Activated naive CD8-positive, alpha-beta T cell treated with anti-CD3 and anti-CD28 coated beads for 36 hours (primary cell): ENCODE measurements around the gene MPPE1. TPM values are rescaled to one million over a fixed set of nuclear protein-coding genes. Genes with fewer than 3 reads are reported as not detected.
A peak's percentile ranks its signal among the peaks of the same experiment; 100 is the strongest.
"Not testable (repeated sequence)": the region's sequence is repeated elsewhere in the genome, so short reads cannot be mapped to it uniquely, and the experiment has no call there.

ENCODE experiments used
- DNase-seq: peaks from one replicate; pipeline ENCODE4 v3.0.0; 2021
- H3K27ac Mint-ChIP-seq: one replicate; pipeline ENCODE4 v1.8.0; 2022; ENCODE audit warnings: mild to moderate bottlenecking, moderate library complexity, mixed read lengths
- H3K27me3 Mint-ChIP-seq: one replicate; pipeline ENCODE4 v1.8.0; 2022; ENCODE audit warnings: mild to moderate bottlenecking, mixed read lengths
- H3K36me3 Mint-ChIP-seq: one replicate; pipeline ENCODE4 v1.8.0; 2021; ENCODE audit warnings: mild to moderate bottlenecking, mixed read lengths
- H3K4me1 Mint-ChIP-seq: one replicate; pipeline ENCODE4 v1.8.0; 2021; ENCODE audit warnings: mixed read lengths
- H3K4me3 Mint-ChIP-seq: one replicate; pipeline ENCODE4 v1.8.0; 2022; ENCODE audit warnings: mild to moderate bottlenecking, moderate library complexity, mixed read lengths
- H3K9me3 Mint-ChIP-seq: one replicate; pipeline ENCODE4 v1.8.0; 2022; ENCODE audit warnings: mixed read lengths
- total RNA-seq, 2 experiments: library from RNA; stranded (reverse); gene quantifications; one replicate each; pipeline ENCODE4 v1.2.3, GENCODE V29; 2021

Gene MPPE1
- total RNA-seq, 2 experiments from 2014 or later = 25.3 to 27.1 TPM

GRCh38 chr18:11860594-11861450, 47.3 kb downstream of the MPPE1 start:
- Mint-ChIP-seq H3K4me3 (no peak overlapping the region), H3K9me3 (no peaks in the 10 kb centered on the region), H3K27ac (no peak overlapping the region), H3K36me3 (no peaks in the 10 kb centered on the region), H3K27me3 (no peaks in the 10 kb centered on the region), H3K4me1 (peaks cover 10% of the 10 kb centered on the region)
- no peak for DNase-seq

GRCh38 chr18:11859903-11860407, 48.2 kb downstream of the MPPE1 start:
- H3K4me1 Mint-ChIP-seq = peaks cover 13% of the 10 kb centered on the region
- no peaks in the 10 kb centered on the region for H3K36me3 Mint-ChIP-seq
- H3K27me3 Mint-ChIP-seq = no peaks in the 10 kb centered on the region
- no peak for DNase-seq
- H3K4me3 Mint-ChIP-seq = no peak overlapping the region
- no peak overlapping the region for H3K27ac Mint-ChIP-seq
- no peaks in the 10 kb centered on the region for H3K9me3 Mint-ChIP-seq

GRCh38 chr18:11859282-11859830, 48.8 kb downstream of the MPPE1 start:
- DNase-seq = no peak
- H3K4me1 Mint-ChIP-seq = peaks cover 13% of the 10 kb centered on the region
- no peak overlapping the region for H3K4me3 Mint-ChIP-seq
- no peak overlapping the region for H3K27ac Mint-ChIP-seq
- H3K27me3 Mint-ChIP-seq = no peaks in the 10 kb centered on the region
- H3K9me3 Mint-ChIP-seq = no peaks in the 10 kb centered on the region
- H3K36me3 Mint-ChIP-seq = no peaks in the 10 kb centered on the region

GRCh38 chr18:11857177-11857887, 50.8 kb downstream of the MPPE1 start:
- Mint-ChIP-seq H3K4me1 (peaks cover 27% of the 10 kb centered on the region), H3K36me3 (no peaks in the 10 kb centered on the region), H3K9me3 (no peaks in the 10 kb centered on the region), H3K27ac (no peak overlapping the region), H3K27me3 (no peaks in the 10 kb centered on the region), H3K4me3 (no peak overlapping the region)
- DNase-seq = no peak

- not testable (repeated sequence) for H3K9me3 Mint-ChIP-seq, DNase-seq, H3K27me3 Mint-ChIP-seq, H3K4me3 Mint-ChIP-seq, H3K36me3 Mint-ChIP-seq
- H3K4me1 Mint-ChIP-seq = peaks cover 37% of the 10 kb centered on the region
- peak overlapping the region; percentile 58 for H3K27ac Mint-ChIP-seq
Observed at GRCh38 chr18:11854554-11854953, 53.6 kb downstream of the MPPE1 start.

GRCh38 chr18:11851806-11852337, 56.2 kb downstream of the MPPE1 start:
- peak; percentile 51 for DNase-seq
- Mint-ChIP-seq H3K27ac (peak overlapping the region; percentile 100), H3K4me1 (peaks cover 40% of the 10 kb centered on the region), H3K4me3 (peak overlapping the region; percentile 100), H3K9me3 (no peaks in the 10 kb centered on the region), H3K36me3 (peaks cover 2% of the 10 kb centered on the region), H3K27me3 (no peaks in the 10 kb centered on the region)

GRCh38 chr18:11851146-11851805, 56.8 kb downstream of the MPPE1 start, which contains the start of gene CHMP1B:
Gene CHMP1B, plus strand, starts transcription at chr18:11851413. Its CDS starts 99 bp downstream, at chr18:11851512.
- peaks cover 2% of the 10 kb centered on the region for H3K36me3 Mint-ChIP-seq
- H3K4me1 Mint-ChIP-seq = peaks cover 40% of the 10 kb centered on the region
- peak; percentile 96 for DNase-seq
- no peaks in the 10 kb centered on the region for H3K9me3 Mint-ChIP-seq
- peak within 1 kb of the TSS; percentile 100 for H3K4me3 Mint-ChIP-seq
- H3K27me3 Mint-ChIP-seq = no peaks in the 10 kb centered on the region
- peak within 1 kb of the TSS; percentile 100 for H3K27ac Mint-ChIP-seq

GRCh38 chr18:11850821-11851145, 57.3 kb downstream of the MPPE1 start:
- peaks cover 40% of the 10 kb centered on the region for H3K4me1 Mint-ChIP-seq
- peak overlapping the region; percentile 100 for H3K27ac Mint-ChIP-seq
- DNase-seq = no peak
- H3K4me3 Mint-ChIP-seq = peak overlapping the region; percentile 100
- no peaks in the 10 kb centered on the region for H3K9me3 Mint-ChIP-seq
- peaks cover 2% of the 10 kb centered on the region for H3K36me3 Mint-ChIP-seq
- no peaks in the 10 kb centered on the region for H3K27me3 Mint-ChIP-seq

- H3K4me1 Mint-ChIP-seq = peaks cover 37% of the 10 kb centered on the region
- H3K36me3 Mint-ChIP-seq = peaks cover 2% of the 10 kb centered on the region
- H3K27ac Mint-ChIP-seq = peak overlapping the region; percentile 100
- H3K4me3 Mint-ChIP-seq = peak overlapping the region; percentile 100
- DNase-seq = peak; percentile 64
- H3K9me3 Mint-ChIP-seq = no peaks in the 10 kb centered on the region
- no peaks in the 10 kb centered on the region for H3K27me3 Mint-ChIP-seq
Observed at GRCh38 chr18:11849841-11850634, 58.1 kb downstream of the MPPE1 start.

GRCh38 chr18:11849279-11849678, 58.8 kb downstream of the MPPE1 start:
- H3K36me3 Mint-ChIP-seq = peaks cover 2% of the 10 kb centered on the region
- no peak overlapping the region for H3K4me3 Mint-ChIP-seq
- no peaks in the 10 kb centered on the region for H3K27me3 Mint-ChIP-seq

GRCh38 chr18:11847811-11848210, 60.3 kb downstream of the MPPE1 start:
- Mint-ChIP-seq H3K4me1 (peaks cover 25% of the 10 kb centered on the region), H3K27ac (no peak overlapping the region), H3K4me3 (no peak overlapping the region)

More at GRCh38 chr18:11849279-11849678, 58.8 kb downstream of the MPPE1 start:
- Mint-ChIP-seq H3K4me1 (peaks cover 35% of the 10 kb centered on the region), H3K9me3 (no peaks in the 10 kb centered on the region), H3K27ac (peak overlapping the region; percentile 58)
- no peak for DNase-seq

GRCh38 chr18:11845654-11846053, 62.5 kb downstream of the MPPE1 start:
- H3K4me3 Mint-ChIP-seq = no peak overlapping the region
- H3K36me3 Mint-ChIP-seq = no peaks in the 10 kb centered on the region
- H3K27ac Mint-ChIP-seq = no peak overlapping the region
- DNase-seq = no peak
- no peaks in the 10 kb centered on the region for H3K9me3 Mint-ChIP-seq
- H3K4me1 Mint-ChIP-seq = peaks cover 17% of the 10 kb centered on the region
- no peaks in the 10 kb centered on the region for H3K27me3 Mint-ChIP-seq

More at GRCh38 chr18:11847811-11848210, 60.3 kb downstream of the MPPE1 start:
- Mint-ChIP-seq H3K27me3 (no peaks in the 10 kb centered on the region), H3K9me3 (no peaks in the 10 kb centered on the region), H3K36me3 (peaks cover 2% of the 10 kb centered on the region)
- DNase-seq = no peak

GRCh38 chr18:11844436-11844835, 63.7 kb downstream of the MPPE1 start:
- Mint-ChIP-seq H3K4me3 (no peak overlapping the region), H3K36me3 (no peaks in the 10 kb centered on the region), H3K9me3 (no peaks in the 10 kb centered on the region), H3K27me3 (no peaks in the 10 kb centered on the region), H3K27ac (no peak overlapping the region), H3K4me1 (peaks cover 6% of the 10 kb centered on the region)
- DNase-seq = no peak

- Mint-ChIP-seq H3K27me3 (no peaks in the 10 kb centered on the region), H3K4me3 (no peak overlapping the region), H3K36me3 (no peaks in the 10 kb centered on the region), H3K27ac (no peak overlapping the region), H3K9me3 (no peaks in the 10 kb centered on the region), H3K4me1 (no peaks in the 10 kb centered on the region)
- no peak for DNase-seq
Observed at GRCh38 chr18:11842562-11842961, 65.6 kb downstream of the MPPE1 start.
